Natural killer cell (primary cell): Measurements from ENCODE around the gene HIVEP3. TPM values are rescaled to one million over a fixed set of nuclear protein-coding genes. Genes with fewer than 3 reads are reported as not detected.

ENCODE experiments used
- ATAC-seq, 3 donors: fragments of 150-1000 bp in 2 of 3; fragments of 200-7000 bp in 1 of 3; cut with Tn5 transposase; 1 replicate in 1 of 3; 2 replicates in 2 of 3; pipeline ENCODE4 v1.10.0; 2021; ENCODE audit warnings: mild to moderate bottlenecking in 2 of 3, moderate library complexity in 2 of 3
- DNase-seq, 2 donors: peaks; one replicate each; pipeline versions ENCODE4 v3.0.0 to v3.0.0-alpha.2; 2013 to 2021; ENCODE audit warnings: mixed read lengths in 1 of 2
- H3K27ac ChIP-seq: one replicate; pipeline ENCODE4 v1.5.1; 2013; ENCODE audit warnings: mild to moderate bottlenecking, low read length
- H3K27me3 ChIP-seq: one replicate; pipeline ENCODE4 v1.6.1; 2013; ENCODE audit warnings: low read length; ENCODE audit not compliant: control insufficient read depth, insufficient read depth
- H3K36me3 ChIP-seq: one replicate; pipeline ENCODE4 v1.6.1; 2013; ENCODE audit warnings: low read length; ENCODE audit not compliant: control insufficient read depth, insufficient read depth
- H3K4me1 ChIP-seq: one replicate; pipeline ENCODE4 v1.6.1; 2013; ENCODE audit warnings: low read length; ENCODE audit not compliant: control insufficient read depth, insufficient read depth
- H3K4me3 ChIP-seq: one replicate; pipeline ENCODE4 v1.5.1; 2013; ENCODE audit warnings: low read length
- H3K9me3 ChIP-seq: one replicate; pipeline ENCODE4 v1.6.1; 2013; ENCODE audit warnings: low read length; ENCODE audit not compliant: control insufficient read depth, insufficient read depth
- H3K27ac Mint-ChIP-seq, 2 donors: one replicate each; pipeline ENCODE4 v1.8.0; 2022; ENCODE audit warnings: mild to moderate bottlenecking in 2 of 2, mixed read lengths in 2 of 2, moderate library complexity in 1 of 2
- H3K27me3 Mint-ChIP-seq, 2 donors: one replicate each; pipeline ENCODE4 v1.8.0; 2022; ENCODE audit warnings: low read depth in 2 of 2, mixed read lengths in 2 of 2
- H3K36me3 Mint-ChIP-seq: one replicate; pipeline ENCODE4 v1.8.0; 2022; ENCODE audit warnings: mixed read lengths
- H3K4me1 Mint-ChIP-seq, 2 donors: one replicate each; pipeline ENCODE4 v1.8.0; 2022; ENCODE audit warnings: mixed read lengths in 2 of 2
- H3K4me3 Mint-ChIP-seq: one replicate; pipeline ENCODE4 v1.8.0; 2022; ENCODE audit warnings: mild to moderate bottlenecking, moderate library complexity, mixed read lengths
- H3K9me3 Mint-ChIP-seq, 2 donors: one replicate each; pipeline ENCODE4 v1.8.0; 2022; ENCODE audit warnings: mixed read lengths in 2 of 2
- CTCF ChIP-seq: fragments of 200-600 bp; IDR thresholded peaks from one replicate; pipeline ENCODE4 v1.8.0; 2022; ENCODE audit warnings: antibody characterized with exemption
- WGBS: methylation state at CpG from one replicate; pipeline ENCODE4 v1.1.7; 2013; ENCODE audit warnings: missing lambda C conversion rate; ENCODE audit not compliant: insufficient coverage; 5-methylcytosine and 5-hydroxymethylcytosine counted together
- intact Hi-C: fragments of 100-400 bp; cut with micrococcal nuclease; formaldehyde crosslinking; loops from one replicate; pipeline ENCODE4 v1.14.2; 2022
- total RNA-seq, 4 donors: library from RNA; stranded (reverse); fragments of 120-200 nt in 1 of 4; gene quantifications; one replicate each; pipeline versions ENCODE4 v1.2.3 to v1.2.4, GENCODE V29; 2013 to 2022

The HIVEP3 gene
- total RNA-seq, 3 donors from 2014 or later (not counting 1 experiment from before 2014, with no cell fraction given): 26.2 to 35.2 (median 29.8) TPM

GRCh38 chr1:41538741-41539417 is 379.8 kb downstream of the HIVEP3 start:
- no peak overlapping the region for H3K4me3 ChIP-seq
- intact Hi-C loops: no loop called here
- no peak for TF ChIP-seq CTCF
- H3K9me3 Mint-ChIP-seq: no peaks in the 10 kb centered on the region
- H3K36me3 Mint-ChIP-seq: no peaks in the 10 kb centered on the region
- H3K4me1 ChIP-seq: peaks cover 11% of the 10 kb centered on the region
- no peak overlapping the region for H3K27ac Mint-ChIP-seq
- H3K4me3 Mint-ChIP-seq: no peak overlapping the region
- H3K36me3 ChIP-seq: no peaks in the 10 kb centered on the region
- H3K27ac ChIP-seq: no peak overlapping the region
- DNase-seq (no peak), ATAC-seq (no peak)
- H3K4me1 Mint-ChIP-seq: peaks cover 27 to 31% of the 10 kb centered on the region in 2 donors
- WGBS: 97% methylated on average over 7 of the region's 9 CpGs
- H3K27me3 ChIP-seq: no peaks in the 10 kb centered on the region
- no peaks in the 10 kb centered on the region for H3K27me3 Mint-ChIP-seq
- H3K9me3 ChIP-seq: no peaks in the 10 kb centered on the region

- no peak for TF ChIP-seq CTCF
- Histone ChIP-seq H3K27me3 (no peaks in the 10 kb centered on the region), H3K27ac (no peak overlapping the region), H3K4me1 (peaks cover 11% of the 10 kb centered on the region), H3K36me3 (no peaks in the 10 kb centered on the region), H3K4me3 (no peak overlapping the region), H3K9me3 (no peaks in the 10 kb centered on the region)
- ATAC-seq: no peak
- no peaks in the 10 kb centered on the region for H3K27me3 Mint-ChIP-seq
- H3K36me3 Mint-ChIP-seq: no peaks in the 10 kb centered on the region
- no peak for DNase-seq
- no peak overlapping the region for H3K4me3 Mint-ChIP-seq
- H3K27ac Mint-ChIP-seq: no peak overlapping the region
- H3K9me3 Mint-ChIP-seq: no peaks in the 10 kb centered on the region
- H3K4me1 Mint-ChIP-seq: peaks cover 31% of the 10 kb centered on the region in 2 donors
- intact Hi-C loops: no loop called here
- 74% methylated on average over 10 of the region's 10 CpGs for WGBS
Measured at GRCh38 chr1:41537788-41538351, 380.9 kb downstream of the HIVEP3 start.

DNA sequence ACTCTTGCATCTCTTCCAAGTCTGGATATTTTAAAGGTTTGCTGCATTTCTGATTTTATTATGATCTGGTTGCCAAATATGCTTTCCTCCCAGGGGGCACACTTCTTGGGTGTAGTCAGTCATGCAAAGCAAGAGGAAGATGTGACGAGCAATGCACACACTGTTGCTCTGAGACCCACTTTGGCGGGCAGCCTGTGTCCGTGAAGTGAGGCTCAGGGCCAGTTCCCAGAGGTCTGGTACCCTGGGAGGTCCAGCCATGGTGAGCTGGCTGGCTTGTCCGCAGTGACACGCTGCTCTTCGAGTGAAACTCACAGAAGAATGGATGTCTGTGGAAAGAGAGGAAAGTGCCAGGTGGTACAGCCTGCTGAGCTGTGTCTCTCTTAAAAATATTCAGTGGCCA is 381.5 kb downstream of the HIVEP3 start:
- no peak for ATAC-seq
- peaks cover 33 to 35% of the 10 kb centered on the region in 2 donors for H3K4me1 Mint-ChIP-seq

More for the DNA sequence above, 381.5 kb downstream of the HIVEP3 start:
- no peak for TF ChIP-seq CTCF
- intact Hi-C loops: no loop called here
- H3K36me3 Mint-ChIP-seq: no peaks in the 10 kb centered on the region
- no peak overlapping the region for H3K27ac Mint-ChIP-seq
- Histone ChIP-seq H3K27ac (no peak overlapping the region), H3K4me1 (peaks cover 11% of the 10 kb centered on the region), H3K36me3 (no peaks in the 10 kb centered on the region), H3K4me3 (no peak overlapping the region), H3K27me3 (no peaks in the 10 kb centered on the region), H3K9me3 (no peaks in the 10 kb centered on the region)
- no peaks in the 10 kb centered on the region for H3K9me3 Mint-ChIP-seq
- WGBS: 85% methylated on average over 6 of the region's 6 CpGs
- no peak overlapping the region for H3K4me3 Mint-ChIP-seq
- DNase-seq: no peak
- H3K27me3 Mint-ChIP-seq: no peaks in the 10 kb centered on the region
